ENCODE data around the gene MAN2A1. TPM values are rescaled to one million over a fixed set of nuclear protein-coding genes. Genes with fewer than 3 reads are reported as not detected.

MAN2A1 gene
- total and polyA plus RNA-seq, 2 donors: 22.2 to 66.4 TPM

DNA sequence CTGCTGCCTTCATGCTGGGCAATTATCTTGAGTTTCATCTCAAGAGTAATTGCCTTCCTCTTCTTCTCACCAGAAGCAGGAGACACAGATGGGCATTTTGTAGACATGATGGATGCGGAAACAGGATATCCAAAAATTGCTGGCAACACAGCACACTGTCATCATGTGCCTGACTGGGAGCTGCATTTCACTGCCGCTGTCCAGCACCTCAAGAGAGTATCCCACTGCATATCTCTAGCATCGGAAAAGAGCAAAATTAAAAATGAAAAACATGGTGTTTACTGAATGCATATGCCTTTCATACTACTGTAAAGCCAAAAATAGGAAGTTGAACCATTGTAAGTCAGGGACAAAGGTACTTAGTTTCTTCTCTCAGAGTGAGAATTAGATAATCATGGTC lies 210.7 kb downstream of the MAN2A1 start:
- no peak overlapping the region for H3K4me3 ChIP-seq (ENCODE audit: low read length in 2 of 2)
- H3K9me3 ChIP-seq (ENCODE audit: control insufficient read depth in 2 of 2, insufficient read depth in 1 of 2, low read length in 1 of 2): no peaks in the 10 kb centered on the region
- no peaks in the 10 kb centered on the region for H3K36me3 ChIP-seq (ENCODE audit: control insufficient read depth in 2 of 2, insufficient read depth in 2 of 2, low read length in 1 of 2)
- peaks cover 0 to 2% of the 10 kb centered on the region in 2 donors for H3K4me1 ChIP-seq (ENCODE audit: control insufficient read depth in 2 of 2, insufficient read depth in 2 of 2, low read length in 2 of 2)
- H3K27ac ChIP-seq (ENCODE audit: low read depth in 1 of 2, low read length in 1 of 2): no peak overlapping the region
- H3K27me3 ChIP-seq (ENCODE audit: control insufficient read depth in 2 of 2, insufficient read depth in 1 of 2, low read length in 1 of 2): no peaks in the 10 kb centered on the region
- WGBS: 96% methylated on average over 3 of the region's 3 CpGs
- no peak for DNase-seq (ENCODE audit: low read depth in 6 of 9, low spot score in 9 of 9)

DNA sequence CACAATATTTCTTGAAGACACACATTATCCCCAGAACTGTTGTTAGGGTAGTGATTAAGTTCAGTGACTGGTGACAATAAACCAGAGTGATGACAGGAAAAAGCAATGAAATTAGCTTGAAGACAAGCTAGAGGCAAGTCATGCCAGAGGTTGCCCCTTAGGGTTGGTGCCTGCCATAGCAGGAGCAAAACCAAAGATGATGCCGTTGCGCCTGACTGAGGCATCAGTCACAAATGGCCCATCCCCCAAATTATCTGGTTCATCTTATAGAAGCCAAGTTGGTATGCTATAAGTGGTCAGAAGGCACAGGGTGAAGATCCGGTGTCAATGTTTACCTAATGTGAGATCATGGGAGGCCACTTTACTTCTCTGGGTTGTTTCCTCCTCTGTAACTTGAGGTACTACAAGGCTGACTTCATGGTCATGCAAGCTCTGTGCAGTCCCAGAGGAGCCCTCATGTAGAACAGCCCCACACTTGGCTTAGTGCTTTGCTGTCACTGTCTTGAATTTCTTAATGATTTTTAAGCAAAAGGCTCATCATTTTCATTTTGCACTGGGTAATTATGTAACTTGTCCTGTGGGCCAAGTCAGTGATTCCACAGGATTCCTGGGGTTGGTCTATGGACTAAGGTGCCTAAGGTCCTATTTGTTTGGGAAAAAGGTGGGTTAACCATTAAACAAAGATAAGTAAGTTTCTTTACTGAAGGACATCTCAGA lies 211.3 kb downstream of the MAN2A1 start:
- no peak for DNase-seq (ENCODE audit: low read depth in 6 of 9, low spot score in 9 of 9)
- Histone ChIP-seq H3K9me3 (ENCODE audit: control insufficient read depth in 2 of 2, insufficient read depth in 1 of 2, low read length in 1 of 2) (no peaks in the 10 kb centered on the region), H3K4me3 (ENCODE audit: low read length in 2 of 2) (no peak overlapping the region), H3K27me3 (ENCODE audit: control insufficient read depth in 2 of 2, insufficient read depth in 1 of 2, low read length in 1 of 2) (no peaks in the 10 kb centered on the region), H3K27ac (ENCODE audit: low read depth in 1 of 2, low read length in 1 of 2) (no peak overlapping the region), H3K4me1 (ENCODE audit: control insufficient read depth in 2 of 2, insufficient read depth in 2 of 2, low read length in 2 of 2) (peaks cover 0 to 2% of the 10 kb centered on the region in 2 donors), H3K36me3 (ENCODE audit: control insufficient read depth in 2 of 2, insufficient read depth in 2 of 2, low read length in 1 of 2) (no peaks in the 10 kb centered on the region)
- WGBS: 79% methylated on average over 3 of the region's 3 CpGs

DNA sequence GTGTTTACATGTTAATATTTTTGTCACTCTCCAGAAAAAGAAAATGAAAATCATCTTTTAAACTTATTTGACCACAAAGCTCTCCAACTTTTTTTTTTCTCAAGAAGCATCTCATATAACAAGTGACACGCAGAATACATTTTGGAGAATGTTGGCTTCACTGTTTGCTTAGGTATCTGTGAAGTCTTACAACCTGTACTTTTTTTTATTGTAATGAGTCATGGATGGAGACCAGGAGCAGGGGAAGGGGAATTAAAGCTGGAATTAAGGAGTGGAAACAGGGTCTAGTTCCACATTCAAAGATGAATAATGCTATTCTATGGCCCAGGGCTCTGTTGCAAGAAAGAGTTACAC lies 211.9 kb downstream of the MAN2A1 start:
- Histone ChIP-seq H3K9me3 (ENCODE audit: control insufficient read depth in 2 of 2, insufficient read depth in 1 of 2, low read length in 1 of 2) (no peaks in the 10 kb centered on the region), H3K27me3 (ENCODE audit: control insufficient read depth in 2 of 2, insufficient read depth in 1 of 2, low read length in 1 of 2) (no peaks in the 10 kb centered on the region), H3K4me1 (ENCODE audit: control insufficient read depth in 2 of 2, insufficient read depth in 2 of 2, low read length in 2 of 2) (peaks cover 0 to 2% of the 10 kb centered on the region in 2 donors), H3K36me3 (ENCODE audit: control insufficient read depth in 2 of 2, insufficient read depth in 2 of 2, low read length in 1 of 2) (no peaks in the 10 kb centered on the region), H3K4me3 (ENCODE audit: low read length in 2 of 2) (no peak overlapping the region), H3K27ac (ENCODE audit: low read depth in 1 of 2, low read length in 1 of 2) (no peak overlapping the region)
- no peak for DNase-seq (ENCODE audit: low read depth in 6 of 9, low spot score in 9 of 9)
- WGBS: 95% methylated on average over 1 of the region's 1 CpG

DNA sequence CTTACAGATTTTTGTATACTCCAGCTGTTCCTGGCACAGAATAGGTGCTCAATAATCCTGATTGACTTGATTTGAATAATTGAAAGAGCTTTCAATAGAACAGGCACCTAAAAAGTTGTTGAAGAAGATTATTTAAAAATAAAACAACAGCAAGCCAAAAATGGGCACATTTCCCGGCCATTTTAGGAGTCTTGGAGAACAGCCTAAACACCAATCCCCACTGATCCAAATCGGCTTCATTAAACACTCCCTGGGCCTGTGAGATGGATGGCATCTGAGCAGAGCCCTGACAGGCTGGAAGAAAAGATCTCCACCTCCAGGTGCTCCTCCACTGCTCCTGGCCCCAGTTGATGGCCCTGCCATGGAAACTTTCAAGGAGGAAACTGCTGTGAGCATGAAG lies 213.3 kb downstream of the MAN2A1 start:
- WGBS: 96% methylated on average over 2 of the region's 2 CpGs
- DNase-seq (ENCODE audit: low read depth in 6 of 9, low spot score in 9 of 9): no peak
- H3K27me3 ChIP-seq (ENCODE audit: control insufficient read depth in 2 of 2, insufficient read depth in 1 of 2, low read length in 1 of 2): no peaks in the 10 kb centered on the region

DNA sequence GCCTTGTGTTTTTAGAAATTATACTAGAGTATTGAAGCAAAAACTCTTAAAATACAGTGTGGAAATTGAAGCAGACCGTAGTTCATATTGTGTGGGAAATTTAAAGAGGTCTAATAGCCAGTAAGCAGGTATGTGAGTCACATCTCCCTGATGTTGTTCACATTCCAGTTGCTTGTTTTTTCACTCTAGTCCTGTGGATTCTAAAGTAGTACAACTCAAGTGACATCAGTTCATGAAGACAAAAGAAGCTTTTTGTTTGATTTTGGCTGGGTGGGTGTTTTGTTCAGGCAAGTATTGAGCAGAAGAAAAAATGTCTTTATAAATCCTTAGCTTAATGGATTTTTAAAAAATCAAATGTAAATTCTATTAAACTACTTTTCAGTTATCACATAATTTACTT lies 216.2 kb downstream of the MAN2A1 start:
- Histone ChIP-seq H3K9me3 (ENCODE audit: control insufficient read depth in 2 of 2, insufficient read depth in 1 of 2, low read length in 1 of 2) (no peaks in the 10 kb centered on the region), H3K27ac (ENCODE audit: low read depth in 1 of 2, low read length in 1 of 2) (no peak overlapping the region), H3K27me3 (ENCODE audit: control insufficient read depth in 2 of 2, insufficient read depth in 1 of 2, low read length in 1 of 2) (no peaks in the 10 kb centered on the region), H3K4me3 (ENCODE audit: low read length in 2 of 2) (no peak overlapping the region), H3K36me3 (ENCODE audit: control insufficient read depth in 2 of 2, insufficient read depth in 2 of 2, low read length in 1 of 2) (no peaks in the 10 kb centered on the region), H3K4me1 (ENCODE audit: control insufficient read depth in 2 of 2, insufficient read depth in 2 of 2, low read length in 2 of 2) (peaks cover 14 to 20% of the 10 kb centered on the region in 2 donors)
- DNase-seq (ENCODE audit: low read depth in 6 of 9, low spot score in 9 of 9): no peak
- 92% methylated on average over 1 of the region's 1 CpG for WGBS

More for the DNA sequence above, 213.3 kb downstream of the MAN2A1 start:
- Histone ChIP-seq H3K4me1 (ENCODE audit: control insufficient read depth in 2 of 2, insufficient read depth in 2 of 2, low read length in 2 of 2) (peaks cover 3 to 8% of the 10 kb centered on the region in 2 donors), H3K4me3 (ENCODE audit: low read length in 2 of 2) (no peak overlapping the region), H3K9me3 (ENCODE audit: control insufficient read depth in 2 of 2, insufficient read depth in 1 of 2, low read length in 1 of 2) (no peaks in the 10 kb centered on the region), H3K36me3 (ENCODE audit: control insufficient read depth in 2 of 2, insufficient read depth in 2 of 2, low read length in 1 of 2) (no peaks in the 10 kb centered on the region), H3K27ac (ENCODE audit: low read depth in 1 of 2, low read length in 1 of 2) (no peak overlapping the region)

DNA sequence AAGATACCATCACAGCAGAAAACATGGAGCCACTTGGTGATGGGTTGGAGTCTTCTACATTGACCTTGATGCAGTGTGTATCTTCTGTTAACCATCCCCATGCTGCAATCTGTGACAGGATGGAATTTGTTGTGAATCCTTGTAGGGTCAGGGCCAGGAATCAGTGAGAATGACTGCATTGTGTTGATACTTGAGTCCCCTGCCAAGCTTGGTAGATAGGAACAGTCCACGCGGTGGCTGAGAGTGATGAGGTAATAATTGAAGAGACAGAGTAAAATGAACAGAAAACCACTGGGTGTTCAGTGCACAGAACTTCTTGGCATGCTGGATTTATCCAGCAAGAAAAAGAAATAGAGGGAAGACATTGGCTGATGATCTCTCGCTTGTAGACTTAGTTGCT lies 217.5 kb downstream of the MAN2A1 start:
- Histone ChIP-seq H3K27ac (ENCODE audit: low read depth in 1 of 2, low read length in 1 of 2) (no peak overlapping the region), H3K4me3 (ENCODE audit: low read length in 2 of 2) (no peak overlapping the region), H3K27me3 (ENCODE audit: control insufficient read depth in 2 of 2, insufficient read depth in 1 of 2, low read length in 1 of 2) (no peaks in the 10 kb centered on the region), H3K36me3 (ENCODE audit: control insufficient read depth in 2 of 2, insufficient read depth in 2 of 2, low read length in 1 of 2) (no peaks in the 10 kb centered on the region), H3K4me1 (ENCODE audit: control insufficient read depth in 2 of 2, insufficient read depth in 2 of 2, low read length in 2 of 2) (peaks cover 12 to 21% of the 10 kb centered on the region in 2 donors), H3K9me3 (ENCODE audit: control insufficient read depth in 2 of 2, insufficient read depth in 1 of 2, low read length in 1 of 2) (no peaks in the 10 kb centered on the region)
- 96% methylated on average over 3 of the region's 3 CpGs for WGBS
- no peak for DNase-seq (ENCODE audit: low read depth in 6 of 9, low spot score in 9 of 9)

DNA sequence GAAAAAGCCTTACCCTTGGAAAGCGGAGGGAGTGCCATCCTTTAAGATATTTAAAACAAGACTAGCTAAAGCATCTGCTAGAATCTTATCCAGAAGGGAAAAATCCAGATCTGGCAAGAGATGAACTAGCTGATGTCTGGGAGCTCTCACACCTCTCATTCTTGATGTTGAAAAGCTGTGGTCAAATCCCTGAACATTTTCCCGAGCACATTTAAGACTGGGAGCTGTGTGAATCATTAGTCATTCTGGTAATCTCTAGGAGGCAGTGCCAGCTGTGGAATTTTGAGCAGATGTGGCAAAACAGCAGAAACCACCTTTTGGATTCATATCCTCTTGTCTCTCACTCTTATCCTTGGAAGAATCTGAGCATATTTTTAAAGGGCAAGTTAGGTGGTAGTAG lies 218.0 kb downstream of the MAN2A1 start:
- H3K4me1 ChIP-seq (ENCODE audit: control insufficient read depth in 2 of 2, insufficient read depth in 2 of 2, low read length in 2 of 2): peaks cover 17 to 26% of the 10 kb centered on the region in 2 donors
- H3K27ac ChIP-seq (ENCODE audit: low read depth in 1 of 2, low read length in 1 of 2): no peak overlapping the region
- no peaks in the 10 kb centered on the region for H3K9me3 ChIP-seq (ENCODE audit: control insufficient read depth in 2 of 2, insufficient read depth in 1 of 2, low read length in 1 of 2)
- 97% methylated on average over 2 of the region's 2 CpGs for WGBS
- no peak overlapping the region for H3K4me3 ChIP-seq (ENCODE audit: low read length in 2 of 2)
- no peaks in the 10 kb centered on the region for H3K36me3 ChIP-seq (ENCODE audit: control insufficient read depth in 2 of 2, insufficient read depth in 2 of 2, low read length in 1 of 2)
- no peaks in the 10 kb centered on the region for H3K27me3 ChIP-seq (ENCODE audit: control insufficient read depth in 2 of 2, insufficient read depth in 1 of 2, low read length in 1 of 2)
- no peak for DNase-seq (ENCODE audit: low read depth in 6 of 9, low spot score in 9 of 9)

DNA sequence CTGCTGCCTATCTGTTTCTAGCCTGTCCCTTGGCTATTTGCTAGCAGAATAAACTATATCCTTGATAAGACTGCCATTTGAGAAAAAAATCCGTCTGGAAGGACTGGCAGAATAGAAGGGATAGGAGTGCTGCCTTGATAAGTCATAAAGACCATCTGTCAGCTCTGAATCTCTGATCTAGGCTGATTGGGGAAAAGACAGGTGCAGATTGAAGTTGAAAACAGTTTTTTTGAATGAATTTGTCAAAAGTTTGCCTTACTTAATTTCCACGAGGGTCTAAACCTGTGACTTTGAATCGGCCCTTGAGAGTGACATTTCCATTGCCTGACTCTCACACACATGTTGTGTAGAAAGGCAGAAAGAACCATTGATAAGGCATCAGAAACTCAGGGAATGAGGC lies 218.6 kb downstream of the MAN2A1 start:
- Histone ChIP-seq H3K36me3 (ENCODE audit: control insufficient read depth in 2 of 2, insufficient read depth in 2 of 2, low read length in 1 of 2) (no peaks in the 10 kb centered on the region), H3K4me3 (ENCODE audit: low read length in 2 of 2) (no peak overlapping the region), H3K27ac (ENCODE audit: low read depth in 1 of 2, low read length in 1 of 2) (peak overlapping the region in 1 of 2 donors; percentile 13), H3K27me3 (ENCODE audit: control insufficient read depth in 2 of 2, insufficient read depth in 1 of 2, low read length in 1 of 2) (no peaks in the 10 kb centered on the region), H3K9me3 (ENCODE audit: control insufficient read depth in 2 of 2, insufficient read depth in 1 of 2, low read length in 1 of 2) (no peaks in the 10 kb centered on the region), H3K4me1 (ENCODE audit: control insufficient read depth in 2 of 2, insufficient read depth in 2 of 2, low read length in 2 of 2) (peaks cover 17 to 28% of the 10 kb centered on the region in 2 donors)
- 35% methylated on average over 3 of the region's 3 CpGs for WGBS
- DNase-seq (ENCODE audit: low read depth in 6 of 9, low spot score in 9 of 9): peak in 1 of 9 donors; percentile 70

DNA sequence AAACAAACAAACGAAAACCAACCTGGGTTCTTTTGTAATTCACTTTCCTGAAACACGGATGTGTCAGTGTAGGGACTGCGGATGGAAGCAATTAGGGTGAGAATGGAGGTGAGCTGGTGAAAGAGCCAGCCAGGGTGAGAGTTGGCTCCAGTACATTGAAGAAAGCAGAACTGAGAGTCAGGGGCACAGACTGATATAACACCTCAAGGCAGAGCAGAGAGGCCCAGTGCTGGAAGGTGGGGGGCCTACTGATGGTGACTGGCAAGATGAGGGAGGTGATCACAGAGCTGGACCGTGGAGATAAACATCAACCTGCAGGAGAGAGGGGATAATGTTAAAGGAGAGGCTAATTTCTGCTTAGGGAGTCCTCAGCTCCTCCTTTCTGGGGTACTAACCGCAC lies 221.1 kb downstream of the MAN2A1 start:
- DNase-seq (ENCODE audit: low read depth in 6 of 9, low spot score in 9 of 9): no peak
- Histone ChIP-seq H3K36me3 (ENCODE audit: control insufficient read depth in 2 of 2, insufficient read depth in 2 of 2, low read length in 1 of 2) (no peaks in the 10 kb centered on the region), H3K9me3 (ENCODE audit: control insufficient read depth in 2 of 2, insufficient read depth in 1 of 2, low read length in 1 of 2) (no peaks in the 10 kb centered on the region), H3K27ac (ENCODE audit: low read depth in 1 of 2, low read length in 1 of 2) (no peak overlapping the region), H3K4me3 (ENCODE audit: low read length in 2 of 2) (no peak overlapping the region), H3K4me1 (ENCODE audit: control insufficient read depth in 2 of 2, insufficient read depth in 2 of 2, low read length in 2 of 2) (peaks cover 30 to 38% of the 10 kb centered on the region in 2 donors), H3K27me3 (ENCODE audit: control insufficient read depth in 2 of 2, insufficient read depth in 1 of 2, low read length in 1 of 2) (no peaks in the 10 kb centered on the region)
- WGBS: 92% methylated on average over 5 of the region's 5 CpGs
